HEK293 (cell line): ENCODE results near the gene U2SURP.

Experiments used
- CTCF ChIA-PET: fragments of 350-600 bp; formaldehyde crosslinking; extraction: SDS; loops from one replicate; lab custom pipeline; 2021; ENCODE audit warnings: antibody characterized with exemption; lab: Yijun Ruan, JAX
- POLR2A ChIA-PET: fragments of 300-600 bp; formaldehyde crosslinking; extraction: SDS; loops from one replicate; lab custom pipeline; 2020; ENCODE audit warnings: antibody characterized with exemption, inconsistent platforms; lab: Yijun Ruan, JAX
- H3K27ac ChIP-seq: fragments of 200-500 bp; sonication (Bioruptor generic); 2 replicates; pipeline ENCODE4 v1.5.1; 2014; ENCODE audit warnings: low read depth, low read length, control low read depth, inconsistent platforms; ENCODE audit errors: extremely low read depth
- H3K36me3 ChIP-seq, 2 experiments: fragments of 200-500 bp in 1 of 2; sonication (Bioruptor generic) in 1 of 2; 1 replicate in 1 of 2; 2 replicates in 1 of 2; pipeline ENCODE4 v1.5.1; 2014 to 2017; ENCODE audit warnings: inconsistent platforms in 2 of 2, low read length in 2 of 2; ENCODE audit not compliant: control insufficient read depth in 2 of 2, insufficient read depth in 1 of 2
- H3K4me1 ChIP-seq: fragments of 200-500 bp; sonication (Bioruptor generic); 2 replicates; pipeline ENCODE4 v1.5.1; 2014; ENCODE audit warnings: mild to moderate bottlenecking, low read length, inconsistent platforms; ENCODE audit not compliant: control insufficient read depth, insufficient read depth
- H3K4me3 ChIP-seq: 2 replicates; pipeline ENCODE4 v1.5.1; 2011; ENCODE audit warnings: low read depth, mild to moderate bottlenecking, control low read depth, low read length, moderate library complexity
- H3K9me3 ChIP-seq: fragments of 200-500 bp; sonication (Bioruptor generic); 2 replicates; pipeline ENCODE4 v1.5.1; 2014; ENCODE audit warnings: low read depth, low read length, inconsistent platforms; ENCODE audit not compliant: control insufficient read depth, insufficient read depth
- AEBP2 ChIP-seq: fragments of 450-650 bp; formaldehyde crosslinking; IDR thresholded peaks from 2 replicates; pipeline ENCODE4 v1.5.1; 2016; ENCODE audit warnings: missing biosample characterization, missing genetic modification characterization, borderline replicate concordance
- ELK4 ChIP-seq: IDR thresholded peaks from 2 replicates; pipeline ENCODE4 v1.6.1; 2011; ENCODE audit warnings: mild to moderate bottlenecking, low read depth, low read length, borderline replicate concordance
- KLF17 ChIP-seq: fragments of 450-650 bp; formaldehyde crosslinking; IDR thresholded peaks from 2 replicates; pipeline ENCODE4 v1.5.1; 2016; ENCODE audit warnings: missing biosample characterization, missing genetic modification characterization
- KLF8 ChIP-seq: fragments of 450-650 bp; formaldehyde crosslinking; IDR thresholded peaks from 2 replicates; pipeline ENCODE4 v1.5.1; 2016; ENCODE audit warnings: missing biosample characterization, missing genetic modification characterization
- KLF9 ChIP-seq: fragments of 450-650 bp; formaldehyde crosslinking; IDR thresholded peaks from 2 replicates; pipeline ENCODE4 v1.5.1; 2016; ENCODE audit warnings: missing biosample characterization, missing genetic modification characterization, low read depth
- SALL2 ChIP-seq: fragments of 450-650 bp; formaldehyde crosslinking; IDR thresholded peaks from 2 replicates; pipeline ENCODE4 v1.5.0; 2017; ENCODE audit warnings: missing biosample characterization, mild to moderate bottlenecking, missing genetic modification characterization, borderline replicate concordance
- SP2 ChIP-seq: fragments of 450-650 bp; formaldehyde crosslinking; IDR thresholded peaks from 2 replicates; pipeline ENCODE4 v1.5.1; 2016; ENCODE audit warnings: missing biosample characterization, missing genetic modification characterization
- TSHZ1 ChIP-seq: fragments of 450-650 bp; formaldehyde crosslinking; IDR thresholded peaks from 2 replicates; pipeline ENCODE4 v1.5.1; 2016; ENCODE audit warnings: missing biosample characterization, missing genetic modification characterization, borderline replicate concordance
- ZBTB20 ChIP-seq: fragments of 450-650 bp; formaldehyde crosslinking; IDR thresholded peaks from 2 replicates; pipeline ENCODE4 v1.5.1; 2016; ENCODE audit warnings: missing biosample characterization, missing genetic modification characterization
- ZEB2 ChIP-seq: fragments of 450-650 bp; formaldehyde crosslinking; IDR thresholded peaks from 2 replicates; pipeline ENCODE4 v1.5.1; 2016; ENCODE audit warnings: missing biosample characterization, missing genetic modification characterization
- ZNF175 ChIP-seq: fragments of 450-650 bp; formaldehyde crosslinking; IDR thresholded peaks from 2 replicates; pipeline ENCODE4 v1.5.1; 2016; ENCODE audit warnings: missing biosample characterization, missing genetic modification characterization
- ZNF324 ChIP-seq: fragments of 450-650 bp; formaldehyde crosslinking; IDR thresholded peaks from 2 replicates; pipeline ENCODE4 v1.5.1; 2016; ENCODE audit warnings: missing biosample characterization, missing genetic modification characterization
- ZNF423 ChIP-seq: fragments of 450-650 bp; formaldehyde crosslinking; IDR thresholded peaks from 2 replicates; pipeline ENCODE4 v1.5.1; 2016; ENCODE audit warnings: missing biosample characterization, missing genetic modification characterization
- ZNF473 ChIP-seq: fragments of 450-650 bp; formaldehyde crosslinking; IDR thresholded peaks from 2 replicates; pipeline ENCODE4 v1.5.1; 2017; ENCODE audit warnings: missing biosample characterization, missing genetic modification characterization
- ZNF514 ChIP-seq: fragments of 450-650 bp; formaldehyde crosslinking; IDR thresholded peaks from 2 replicates; pipeline ENCODE4 v1.5.1; 2016; ENCODE audit warnings: missing biosample characterization, missing genetic modification characterization
- ZNF776 ChIP-seq: fragments of 450-650 bp; formaldehyde crosslinking; IDR thresholded peaks from 2 replicates; pipeline ENCODE4 v1.5.0; 2017; ENCODE audit warnings: missing biosample characterization, missing genetic modification characterization, borderline replicate concordance
- ZSCAN30 ChIP-seq: fragments of 450-650 bp; IDR thresholded peaks from 2 replicates; pipeline ENCODE4 v1.5.1; 2018; ENCODE audit warnings: missing biosample characterization, mild to moderate bottlenecking, missing genetic modification characterization, moderate library complexity
- ZXDB ChIP-seq: fragments of 450-650 bp; formaldehyde crosslinking; IDR thresholded peaks from 2 replicates; pipeline ENCODE4 v1.5.1; 2016; ENCODE audit warnings: missing biosample characterization, missing genetic modification characterization
- TF ChIP-seq, protein P1 (sequence below): fragments of 450-650 bp; formaldehyde crosslinking; IDR thresholded peaks from 2 replicates; pipeline ENCODE4 v1.5.1; 2016; ENCODE audit warnings: missing biosample characterization, missing genetic modification characterization
- TF ChIP-seq, protein P2 (sequence below): fragments of 450-650 bp; formaldehyde crosslinking; IDR thresholded peaks from 2 replicates; pipeline ENCODE4 v1.5.1; 2016; ENCODE audit warnings: missing biosample characterization, missing genetic modification characterization, low read depth
- TF ChIP-seq, protein P3 (sequence below): fragments of 450-650 bp; formaldehyde crosslinking; IDR thresholded peaks from 2 replicates; pipeline ENCODE4 v1.5.1; 2016; ENCODE audit warnings: missing biosample characterization, missing genetic modification characterization

U2SURP gene

DNA sequence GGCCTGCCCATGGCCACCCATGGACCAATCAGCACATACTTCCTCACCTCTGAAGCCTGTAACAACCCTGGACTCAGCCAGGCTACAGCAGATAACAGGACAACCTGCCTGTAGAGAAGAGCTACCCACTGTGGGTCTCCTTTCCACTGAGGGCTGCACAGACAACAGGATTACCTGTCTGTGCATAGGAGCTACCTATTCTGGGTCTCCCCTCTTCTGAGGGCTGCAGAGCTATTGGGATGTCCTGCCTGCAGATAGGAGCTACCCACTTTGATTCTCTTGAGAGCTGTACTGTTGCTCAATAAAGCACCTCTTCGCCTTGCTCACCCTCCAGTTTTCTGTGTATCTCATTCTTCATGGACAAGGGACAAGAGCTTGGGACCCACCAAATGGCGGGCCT, 94.4 kb downstream of the U2SURP start (continued):
- TF ChIP-seq TSHZ1 (tag by site-specific recombination) (no peak), ZNF473 (tag by site-specific recombination) (no peak), ZXDB (no peak), KLF9 (tag by site-specific recombination) (no peak), ZNF776 (no peak), ZNF423 (no peak), KLF17 (tag by site-specific recombination) (no peak)
- TF ChIP-seq, protein P1, sequence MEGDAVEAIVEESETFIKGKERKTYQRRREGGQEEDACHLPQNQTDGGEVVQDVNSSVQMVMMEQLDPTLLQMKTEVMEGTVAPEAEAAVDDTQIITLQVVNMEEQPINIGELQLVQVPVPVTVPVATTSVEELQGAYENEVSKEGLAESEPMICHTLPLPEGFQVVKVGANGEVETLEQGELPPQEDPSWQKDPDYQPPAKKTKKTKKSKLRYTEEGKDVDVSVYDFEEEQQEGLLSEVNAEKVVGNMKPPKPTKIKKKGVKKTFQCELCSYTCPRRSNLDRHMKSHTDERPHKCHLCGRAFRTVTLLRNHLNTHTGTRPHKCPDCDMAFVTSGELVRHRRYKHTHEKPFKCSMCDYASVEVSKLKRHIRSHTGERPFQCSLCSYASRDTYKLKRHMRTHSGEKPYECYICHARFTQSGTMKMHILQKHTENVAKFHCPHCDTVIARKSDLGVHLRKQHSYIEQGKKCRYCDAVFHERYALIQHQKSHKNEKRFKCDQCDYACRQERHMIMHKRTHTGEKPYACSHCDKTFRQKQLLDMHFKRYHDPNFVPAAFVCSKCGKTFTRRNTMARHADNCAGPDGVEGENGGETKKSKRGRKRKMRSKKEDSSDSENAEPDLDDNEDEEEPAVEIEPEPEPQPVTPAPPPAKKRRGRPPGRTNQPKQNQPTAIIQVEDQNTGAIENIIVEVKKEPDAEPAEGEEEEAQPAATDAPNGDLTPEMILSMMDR (tag by site-specific recombination), result no peak
- TF ChIP-seq, protein P2, sequence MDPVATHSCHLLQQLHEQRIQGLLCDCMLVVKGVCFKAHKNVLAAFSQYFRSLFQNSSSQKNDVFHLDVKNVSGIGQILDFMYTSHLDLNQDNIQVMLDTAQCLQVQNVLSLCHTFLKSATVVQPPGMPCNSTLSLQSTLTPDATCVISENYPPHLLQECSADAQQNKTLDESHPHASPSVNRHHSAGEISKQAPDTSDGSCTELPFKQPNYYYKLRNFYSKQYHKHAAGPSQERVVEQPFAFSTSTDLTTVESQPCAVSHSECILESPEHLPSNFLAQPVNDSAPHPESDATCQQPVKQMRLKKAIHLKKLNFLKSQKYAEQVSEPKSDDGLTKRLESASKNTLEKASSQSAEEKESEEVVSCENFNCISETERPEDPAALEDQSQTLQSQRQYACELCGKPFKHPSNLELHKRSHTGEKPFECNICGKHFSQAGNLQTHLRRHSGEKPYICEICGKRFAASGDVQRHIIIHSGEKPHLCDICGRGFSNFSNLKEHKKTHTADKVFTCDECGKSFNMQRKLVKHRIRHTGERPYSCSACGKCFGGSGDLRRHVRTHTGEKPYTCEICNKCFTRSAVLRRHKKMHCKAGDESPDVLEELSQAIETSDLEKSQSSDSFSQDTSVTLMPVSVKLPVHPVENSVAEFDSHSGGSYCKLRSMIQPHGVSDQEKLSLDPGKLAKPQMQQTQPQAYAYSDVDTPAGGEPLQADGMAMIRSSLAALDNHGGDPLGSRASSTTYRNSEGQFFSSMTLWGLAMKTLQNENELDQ (tag by site-specific recombination), result no peak
- TF ChIP-seq, all 188 proteins: peak for 0

DNA sequence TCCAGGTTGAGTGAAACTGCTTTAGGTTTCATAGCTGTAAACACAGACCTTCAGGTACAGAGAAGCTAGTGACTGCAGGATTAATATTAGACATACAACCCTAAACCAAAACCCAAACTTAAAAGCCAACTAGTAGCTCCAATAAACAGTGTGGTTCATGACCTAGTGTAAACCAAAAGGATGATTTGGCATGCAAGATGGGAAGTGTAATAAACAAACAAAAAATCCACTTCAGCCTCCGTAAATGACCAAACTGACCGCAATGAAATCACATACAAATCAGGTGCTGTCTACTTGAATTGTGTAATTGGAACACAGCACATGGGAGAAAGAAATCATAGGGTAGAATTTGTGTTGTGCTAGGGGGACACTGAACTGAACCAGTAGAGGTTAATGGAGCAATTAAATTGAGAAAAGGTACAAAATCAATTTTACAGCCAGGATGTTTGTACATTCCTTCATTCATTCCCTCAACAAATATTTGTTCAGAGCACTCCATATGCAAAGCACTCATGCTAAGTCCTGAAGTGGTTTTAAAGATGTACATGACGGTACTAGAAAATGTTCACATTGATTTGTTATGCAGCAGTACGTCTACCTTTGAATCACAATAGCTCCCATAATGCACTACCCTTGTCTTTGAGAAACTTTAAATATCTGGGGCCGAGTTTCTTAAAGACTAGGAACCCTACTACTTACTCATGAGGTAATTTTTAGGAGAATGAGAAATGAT, 96.8 kb downstream of the U2SURP start:
- no peaks in the 10 kb centered on the region for H3K4me1 ChIP-seq
- H3K4me3 ChIP-seq, result no peak overlapping the region
- no peaks in the 10 kb centered on the region for H3K36me3 ChIP-seq
- ChIA-PET CTCF (interaction anchor here (0.6 kb wide), 1 partner anchor 349 kb away, joined by 4 read pairs; no protein-coding TSS in a partner anchor), POLR2A (no interaction called here)
- H3K27ac ChIP-seq, result no peak overlapping the region
- no peaks in the 10 kb centered on the region for H3K9me3 ChIP-seq
- TF ChIP-seq ZSCAN30 (tag by site-specific recombination) (no peak), ZNF324 (tag by site-specific recombination) (no peak), KLF8 (tag by site-specific recombination) (no peak), ZBTB20 (tag by site-specific recombination) (no peak), ELK4 (no peak), SALL2 (no peak), AEBP2 (no peak), ZNF514 (no peak), ZNF175 (tag by site-specific recombination) (no peak), ZEB2 (tag by site-specific recombination) (no peak), SP2 (no peak)
- TF ChIP-seq, protein P3, sequence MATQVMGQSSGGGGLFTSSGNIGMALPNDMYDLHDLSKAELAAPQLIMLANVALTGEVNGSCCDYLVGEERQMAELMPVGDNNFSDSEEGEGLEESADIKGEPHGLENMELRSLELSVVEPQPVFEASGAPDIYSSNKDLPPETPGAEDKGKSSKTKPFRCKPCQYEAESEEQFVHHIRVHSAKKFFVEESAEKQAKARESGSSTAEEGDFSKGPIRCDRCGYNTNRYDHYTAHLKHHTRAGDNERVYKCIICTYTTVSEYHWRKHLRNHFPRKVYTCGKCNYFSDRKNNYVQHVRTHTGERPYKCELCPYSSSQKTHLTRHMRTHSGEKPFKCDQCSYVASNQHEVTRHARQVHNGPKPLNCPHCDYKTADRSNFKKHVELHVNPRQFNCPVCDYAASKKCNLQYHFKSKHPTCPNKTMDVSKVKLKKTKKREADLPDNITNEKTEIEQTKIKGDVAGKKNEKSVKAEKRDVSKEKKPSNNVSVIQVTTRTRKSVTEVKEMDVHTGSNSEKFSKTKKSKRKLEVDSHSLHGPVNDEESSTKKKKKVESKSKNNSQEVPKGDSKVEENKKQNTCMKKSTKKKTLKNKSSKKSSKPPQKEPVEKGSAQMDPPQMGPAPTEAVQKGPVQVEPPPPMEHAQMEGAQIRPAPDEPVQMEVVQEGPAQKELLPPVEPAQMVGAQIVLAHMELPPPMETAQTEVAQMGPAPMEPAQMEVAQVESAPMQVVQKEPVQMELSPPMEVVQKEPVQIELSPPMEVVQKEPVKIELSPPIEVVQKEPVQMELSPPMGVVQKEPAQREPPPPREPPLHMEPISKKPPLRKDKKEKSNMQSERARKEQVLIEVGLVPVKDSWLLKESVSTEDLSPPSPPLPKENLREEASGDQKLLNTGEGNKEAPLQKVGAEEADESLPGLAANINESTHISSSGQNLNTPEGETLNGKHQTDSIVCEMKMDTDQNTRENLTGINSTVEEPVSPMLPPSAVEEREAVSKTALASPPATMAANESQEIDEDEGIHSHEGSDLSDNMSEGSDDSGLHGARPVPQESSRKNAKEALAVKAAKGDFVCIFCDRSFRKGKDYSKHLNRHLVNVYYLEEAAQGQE (tag by site-specific recombination), result no peak
